Spleen (tissue), 11 donors: ENCODE measurements around the gene RSPH1. TPM values are rescaled to one million over a fixed set of nuclear protein-coding genes. Genes with fewer than 3 reads are reported as not detected.

ENCODE experiments used
- DNase-seq: peaks from one replicate; pipeline ENCODE4 v3.0.0-alpha.2; 2020
- H3K27ac ChIP-seq, 8 donors: fragments of 200-600 bp; sonication (generic) in 7 of 8; 1 replicate in 4 of 8; 2 replicates in 4 of 8; pipeline versions ENCODE4 v1.5.0 to v1.8.0; 2016 to 2021; ENCODE audit warnings: inconsistent platforms in 4 of 8, mild to moderate bottlenecking in 4 of 8, moderate library complexity in 1 of 8
- H3K27me3 ChIP-seq, 7 donors: fragments of 200-600 bp; sonication (generic) in 6 of 7; replicated peaks in 1 of 7; 1 replicate in 4 of 7; 2 replicates in 3 of 7; pipeline versions ENCODE4 v1.5.0 to v1.8.0; 2016 to 2021; ENCODE audit warnings: inconsistent platforms in 3 of 7, mild to moderate bottlenecking in 1 of 7
- H3K36me3 ChIP-seq, 6 donors: fragments of 200-600 bp; sonication (generic) in 5 of 6; 1 replicate in 4 of 6; 2 replicates in 2 of 6; pipeline versions ENCODE4 v1.5.0 to v1.8.0; 2016 to 2021; ENCODE audit warnings: inconsistent platforms in 2 of 6
- H3K4me1 ChIP-seq, 6 donors: fragments of 200-600 bp; sonication (generic) in 5 of 6; 1 replicate in 3 of 6; 2 replicates in 3 of 6; pipeline versions ENCODE4 v1.5.0 to v1.8.0; 2016 to 2021; ENCODE audit warnings: inconsistent platforms in 3 of 6
- H3K4me3 ChIP-seq, 8 donors: fragments of 200-600 bp; sonication (generic) in 7 of 8; 1 replicate in 4 of 8; 2 replicates in 4 of 8; pipeline versions ENCODE4 v1.5.0 to v1.8.0; 2016 to 2021; ENCODE audit warnings: inconsistent platforms in 4 of 8, mild to moderate bottlenecking in 4 of 8, moderate library complexity in 2 of 8
- H3K9me3 ChIP-seq, 8 donors: fragments of 200-600 bp; sonication (generic) in 7 of 8; 1 replicate in 4 of 8; 2 replicates in 4 of 8; pipeline versions ENCODE4 v1.5.0 to v1.8.0; 2016 to 2021; ENCODE audit warnings: inconsistent platforms in 4 of 8
- POLR2A ChIP-seq, 3 donors: fragments of 450-650 bp; IDR thresholded peaks; one replicate each; pipeline ENCODE4 v1.5.1; 2017; ENCODE audit warnings: antibody characterized with exemption in 3 of 3, mild to moderate bottlenecking in 1 of 3
- POLR2AphosphoS5 ChIP-seq, 3 donors: sonication (generic); formaldehyde crosslinking; IDR thresholded peaks; one replicate each; pipeline ENCODE4 v1.5.1; 2017; ENCODE audit warnings: antibody characterized with exemption in 3 of 3
- WGBS, 5 donors: extraction: QIAGEN DNeasy Blood & Tissue Kit in 3 of 5; methylation state at CpG; one replicate each; pipeline versions ENCODE4 v1.1.5 to v1.1.7; 2013 to 2018; 5-methylcytosine and 5-hydroxymethylcytosine counted together
- intact Hi-C: fragments of 100-400 bp; cut with DNase I; formaldehyde crosslinking; loops from one replicate; pipeline ENCODE4 v1.15.0; 2023; ENCODE audit warnings: low total_unique reads
- polyA plus RNA-seq, 3 donors: library from polyadenylated mRNA; stranded (reverse); fragments of 200-250 nt; gene quantifications; one replicate each; pipeline ENCODE4 v1.2.1, GENCODE V29; 2013
- total RNA-seq, 7 donors: library from RNA; depleted of rRNA in 3 of 7; stranded (reverse); fragments of >200 nt in 3 of 7; fragmentation: NEBNext Ultra II Directional in 4 of 7; extraction: Animal tissue kit (Norgen Biotek cat#: 25700) in 4 of 7; gene quantifications; one replicate each; pipeline versions ENCODE4 v1.1.0 to v1.2.1, GENCODE V29; 2016 to 2021
- TF ChIP-seq, protein P1 (sequence below), 11 experiments: fragments of 200-600 bp in 7 of 11; fragments of 450-650 bp in 4 of 11; sonication (generic) in 4 of 11; IDR thresholded peaks in 8 of 11; conservative IDR thresholded peaks in 3 of 11; 1 replicate in 7 of 11; 2 replicates in 4 of 11; pipeline versions ENCODE4 v1.4.0 to v1.8.0; 2016 to 2021; ENCODE audit warnings: antibody characterized with exemption in 11 of 11, inconsistent platforms in 4 of 11, mild to moderate bottlenecking in 1 of 11
- donor health status: healthy with polysubstance abuse.
- donor health status: DM: no; HTN: no; CAD: no; lungs with moderate emphysema.
- donor health status: DM: no; HTN: no; CAD: no.
- donor health status: Bipolar disorder and iron deficiency.
- donor health status: healthy.
- donor health status: DM: no; HTN: no; CAD: no.
- donor health status: DM: yes; HTN: yes; CAD: no.

Gene RSPH1
- total and polyA plus RNA-seq, 10 donors = 0.10 to 0.35 (median 0.26) TPM; not detected in 5

DNA sequence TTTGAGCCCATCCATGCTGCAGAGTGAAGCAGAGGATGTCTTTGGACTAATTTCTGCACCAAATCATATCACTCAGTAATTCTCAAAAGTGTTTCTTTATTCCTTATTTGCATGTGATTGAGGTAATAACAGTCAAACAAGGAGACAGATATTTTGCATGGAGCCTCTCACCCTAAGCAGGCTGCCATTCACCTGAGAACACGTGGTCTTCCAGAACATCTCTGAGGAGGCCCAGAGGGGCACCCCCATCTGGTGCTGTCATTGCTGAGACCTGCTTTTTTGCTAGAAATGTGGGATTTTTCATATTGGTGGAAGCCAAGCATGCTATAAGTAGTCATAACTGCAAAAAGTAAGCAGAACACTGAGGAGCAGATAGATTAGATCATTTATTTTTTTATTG, 25.4 kb upstream of the RSPH1 start:
- 70 to 88% (median 86%) methylated on average over 1 of the region's 1 CpG for WGBS, 5 donors
- Histone ChIP-seq H3K27ac (no peak overlapping the region), H3K27me3 (no peaks in the 10 kb centered on the region), H3K9me3 (no peaks in the 10 kb centered on the region), H3K4me3 (no peak overlapping the region), H3K4me1 (peaks cover 7 to 87% (median 37%) of the 10 kb centered on the region in 6 donors), H3K36me3 (peaks cover 0 to 84% (median 38%) of the 10 kb centered on the region in 6 donors)
- intact Hi-C loops = no loop called here
- no peak for DNase-seq
- TF ChIP-seq POLR2AphosphoS5 (IDR thresholded peaks at IDR 0.05) (no peak), POLR2A (IDR thresholded peaks at IDR 0.05) (no peak)
- TF ChIP-seq, protein P1, sequence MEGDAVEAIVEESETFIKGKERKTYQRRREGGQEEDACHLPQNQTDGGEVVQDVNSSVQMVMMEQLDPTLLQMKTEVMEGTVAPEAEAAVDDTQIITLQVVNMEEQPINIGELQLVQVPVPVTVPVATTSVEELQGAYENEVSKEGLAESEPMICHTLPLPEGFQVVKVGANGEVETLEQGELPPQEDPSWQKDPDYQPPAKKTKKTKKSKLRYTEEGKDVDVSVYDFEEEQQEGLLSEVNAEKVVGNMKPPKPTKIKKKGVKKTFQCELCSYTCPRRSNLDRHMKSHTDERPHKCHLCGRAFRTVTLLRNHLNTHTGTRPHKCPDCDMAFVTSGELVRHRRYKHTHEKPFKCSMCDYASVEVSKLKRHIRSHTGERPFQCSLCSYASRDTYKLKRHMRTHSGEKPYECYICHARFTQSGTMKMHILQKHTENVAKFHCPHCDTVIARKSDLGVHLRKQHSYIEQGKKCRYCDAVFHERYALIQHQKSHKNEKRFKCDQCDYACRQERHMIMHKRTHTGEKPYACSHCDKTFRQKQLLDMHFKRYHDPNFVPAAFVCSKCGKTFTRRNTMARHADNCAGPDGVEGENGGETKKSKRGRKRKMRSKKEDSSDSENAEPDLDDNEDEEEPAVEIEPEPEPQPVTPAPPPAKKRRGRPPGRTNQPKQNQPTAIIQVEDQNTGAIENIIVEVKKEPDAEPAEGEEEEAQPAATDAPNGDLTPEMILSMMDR (IDR thresholded peaks at IDR 0.05 in 8 of 11, conservative IDR thresholded peaks at IDR 0.05 in 3 of 11) = no peak

DNA sequence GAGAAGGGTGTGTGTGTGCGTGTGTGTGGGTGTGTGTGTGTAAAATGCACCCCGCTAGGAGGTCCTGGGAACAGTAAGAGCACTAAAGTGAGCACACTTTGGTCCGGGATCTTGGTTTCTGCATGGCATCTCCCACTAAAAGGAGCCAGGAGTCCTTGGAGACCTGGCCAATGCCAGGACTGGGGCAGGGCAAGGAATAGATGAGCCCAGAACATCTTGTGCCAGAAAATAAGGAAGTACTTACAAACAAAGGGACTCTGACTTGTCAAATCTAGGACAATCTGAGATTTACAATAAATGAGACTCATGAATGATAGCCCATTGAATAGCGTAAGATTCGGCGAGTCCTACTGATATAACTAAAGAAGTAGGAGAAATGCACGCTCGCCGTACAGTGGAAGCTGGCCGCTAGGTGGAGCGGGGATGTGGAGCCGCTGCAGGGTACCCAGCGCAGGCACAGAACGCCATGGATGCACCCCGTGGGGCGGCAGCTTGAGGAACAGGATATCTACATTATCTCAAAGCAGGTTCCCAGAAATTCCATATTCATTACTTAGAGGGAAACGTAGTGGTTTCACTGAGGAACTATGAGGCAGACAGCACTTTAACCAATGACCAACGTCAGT, 24.7 kb upstream of the RSPH1 start:
- TF ChIP-seq, protein P1 (IDR thresholded peaks at IDR 0.05 in 8 of 11, conservative IDR thresholded peaks at IDR 0.05 in 3 of 11) = no peak
- TF ChIP-seq POLR2AphosphoS5 (IDR thresholded peaks at IDR 0.05) (no peak), POLR2A (IDR thresholded peaks at IDR 0.05) (no peak)
- no peaks in the 10 kb centered on the region for H3K27me3 ChIP-seq
- peaks cover 10 to 87% (median 37%) of the 10 kb centered on the region in 6 donors for H3K4me1 ChIP-seq
- intact Hi-C loops = no loop called here
- H3K36me3 ChIP-seq = peaks cover 0 to 78% (median 38%) of the 10 kb centered on the region in 6 donors
- no peak overlapping the region for H3K27ac ChIP-seq
- no peaks in the 10 kb centered on the region for H3K9me3 ChIP-seq
- 91 to 93% (median 92%) methylated on average over 18 of the region's 18 CpGs for WGBS, 5 donors
- DNase-seq = no peak
- H3K4me3 ChIP-seq = no peak overlapping the region

DNA sequence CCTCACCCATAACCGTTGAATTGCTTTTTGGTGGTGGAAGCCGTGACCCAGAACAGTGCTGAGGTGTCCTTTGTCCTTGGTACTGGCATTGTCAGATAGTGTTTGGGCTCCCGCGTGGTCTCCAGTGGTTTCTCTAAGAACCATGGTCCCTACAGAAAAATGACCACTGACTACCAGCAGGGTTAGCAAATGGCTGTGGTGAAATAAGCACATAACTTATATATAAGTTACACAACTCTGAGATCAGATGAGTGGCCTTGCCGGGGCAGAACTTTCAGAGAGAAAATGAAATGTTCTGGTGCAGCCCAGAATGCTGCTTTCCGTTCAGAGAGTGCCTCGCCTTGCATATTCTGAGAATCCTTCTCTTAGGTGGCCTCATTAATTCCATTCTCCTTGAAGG, 22.6 kb upstream of the RSPH1 start:
- TF ChIP-seq POLR2AphosphoS5 (IDR thresholded peaks at IDR 0.05) (no peak), POLR2A (IDR thresholded peaks at IDR 0.05) (no peak)
- TF ChIP-seq, protein P1 (IDR thresholded peaks at IDR 0.05 in 8 of 11, conservative IDR thresholded peaks at IDR 0.05 in 3 of 11) = no peak
- no peaks in the 10 kb centered on the region for H3K27me3 ChIP-seq
- H3K36me3 ChIP-seq = peaks cover 0 to 70% (median 38%) of the 10 kb centered on the region in 6 donors
- H3K4me1 ChIP-seq = peaks cover 17 to 83% (median 37%) of the 10 kb centered on the region in 6 donors
- no peak overlapping the region for H3K4me3 ChIP-seq
- no peak for DNase-seq
- WGBS, 5 donors = 92 to 100% (median 93%) methylated on average over 5 to 7 of the region's 7 CpGs
- no peak overlapping the region for H3K27ac ChIP-seq
- H3K9me3 ChIP-seq = no peaks in the 10 kb centered on the region
- intact Hi-C loops = loop anchor here (10.0 kb wide), 1 partner anchor 54 kb away; no protein-coding TSS in a partner anchor

GRCh38 chr21:42518215-42518614, 22.2 kb upstream of the RSPH1 start:
- no peak for DNase-seq
- Histone ChIP-seq H3K27me3 (no peaks in the 10 kb centered on the region), H3K27ac (no peak overlapping the region), H3K4me1 (peaks cover 17 to 81% (median 39%) of the 10 kb centered on the region in 6 donors), H3K36me3 (peaks cover 0 to 66% (median 38%) of the 10 kb centered on the region in 6 donors), H3K4me3 (no peak overlapping the region), H3K9me3 (no peaks in the 10 kb centered on the region)
- TF ChIP-seq, protein P1 (IDR thresholded peaks at IDR 0.05 in 8 of 11, conservative IDR thresholded peaks at IDR 0.05 in 3 of 11) = no peak
- TF ChIP-seq POLR2AphosphoS5 (IDR thresholded peaks at IDR 0.05) (no peak), POLR2A (IDR thresholded peaks at IDR 0.05) (no peak)
- 95% methylated on average over 11 of the region's 11 CpGs for WGBS, 5 donors
- intact Hi-C loops = loop anchor here (10.0 kb wide), 1 partner anchor 53 kb away; no protein-coding TSS in a partner anchor
